Measurements from ENCODE around the gene CFAP20DC.

DNA sequence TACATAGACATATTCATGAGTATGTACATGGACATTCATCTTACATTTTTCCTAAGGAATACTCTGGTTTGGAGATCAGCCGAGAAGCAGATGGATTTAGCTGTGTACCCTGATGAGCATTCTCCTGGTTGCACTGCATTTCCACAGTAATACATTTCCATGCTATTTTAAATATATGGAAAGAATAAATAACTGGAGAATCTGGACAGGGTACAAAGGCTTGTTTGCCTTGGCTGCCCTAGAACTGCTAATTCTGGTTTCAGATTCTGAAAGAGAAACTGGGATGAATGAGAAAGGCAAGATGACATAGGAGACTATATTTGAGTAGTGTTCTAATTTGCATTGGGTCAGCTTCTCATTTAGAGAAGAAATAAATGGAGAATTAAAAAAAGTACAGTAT, 192.4 kb downstream of the CFAP20DC start:
- no peak for TF ChIP-seq RNF2 (IDR thresholded peaks at IDR 0.05; ENCODE audit: borderline replicate concordance, low read depth)
- TF ChIP-seq, protein P1, sequence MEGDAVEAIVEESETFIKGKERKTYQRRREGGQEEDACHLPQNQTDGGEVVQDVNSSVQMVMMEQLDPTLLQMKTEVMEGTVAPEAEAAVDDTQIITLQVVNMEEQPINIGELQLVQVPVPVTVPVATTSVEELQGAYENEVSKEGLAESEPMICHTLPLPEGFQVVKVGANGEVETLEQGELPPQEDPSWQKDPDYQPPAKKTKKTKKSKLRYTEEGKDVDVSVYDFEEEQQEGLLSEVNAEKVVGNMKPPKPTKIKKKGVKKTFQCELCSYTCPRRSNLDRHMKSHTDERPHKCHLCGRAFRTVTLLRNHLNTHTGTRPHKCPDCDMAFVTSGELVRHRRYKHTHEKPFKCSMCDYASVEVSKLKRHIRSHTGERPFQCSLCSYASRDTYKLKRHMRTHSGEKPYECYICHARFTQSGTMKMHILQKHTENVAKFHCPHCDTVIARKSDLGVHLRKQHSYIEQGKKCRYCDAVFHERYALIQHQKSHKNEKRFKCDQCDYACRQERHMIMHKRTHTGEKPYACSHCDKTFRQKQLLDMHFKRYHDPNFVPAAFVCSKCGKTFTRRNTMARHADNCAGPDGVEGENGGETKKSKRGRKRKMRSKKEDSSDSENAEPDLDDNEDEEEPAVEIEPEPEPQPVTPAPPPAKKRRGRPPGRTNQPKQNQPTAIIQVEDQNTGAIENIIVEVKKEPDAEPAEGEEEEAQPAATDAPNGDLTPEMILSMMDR (IDR thresholded peaks at IDR 0.05), result no peak

Measured in A549 (cell line).